K562 (cell line): ENCODE data around the gene CFAP20DC. TPM values are rescaled to one million over a fixed set of nuclear protein-coding genes. Genes with fewer than 3 reads are reported as not detected.

Experiments used
- ATAC-seq: fragments of 200-7000 bp; cut with Tn5 transposase; 3 replicates; pipeline ENCODE4 v1.9.1; 2020; ENCODE audit warnings: moderate library complexity
- BruUV-seq: library from RNA; stranded (reverse); fragments of 400-500 nt; replicated peaks from 2 replicates; lab custom pipeline; 2021; lab: Mats Ljungman, UMichigan
- CTCF ChIA-PET: fragments of 300-600 bp; formaldehyde crosslinking; extraction: SDS; loops from one replicate; lab custom pipeline; 2021; ENCODE audit warnings: low intra/inter-chr PET ratio; lab: Yijun Ruan, JAX
- POLR2A ChIA-PET: fragments of 300-600, 350-650 bp; sonication (Branson Sonifier 250); formaldehyde crosslinking; extraction: SDS; loops from one replicate; lab custom pipeline; 2021; ENCODE audit warnings: antibody characterized with exemption, inconsistent platforms; lab: Yijun Ruan, JAX
- DNase-seq, 4 experiments: peaks; one replicate each; pipeline versions ENCODE4 v3.0.0 to v3.0.0-alpha.2; 2011 to 2018; ENCODE audit warnings: low spot score in 3 of 4, mixed read lengths in 3 of 4; ENCODE audit errors: extremely low read depth in 1 of 4
- FAIRE-seq: peaks from 2 replicates; lab custom pipeline; 2011; peaks lifted over from hg19 to GRCh38; lab: Jason Lieb, UNC
- H2AFZ ChIP-seq: 2 replicates; pipeline ENCODE4 v1.6.0; 2011; ENCODE audit warnings: low read depth, low read length, control low read depth, inconsistent platforms
- H3K27ac ChIP-seq: fragments of 200-600 bp; 3 replicates; pipeline ENCODE4 v1.8.0; 2011; ENCODE audit warnings: low read depth, mild to moderate bottlenecking, control low read depth, inconsistent platforms, low read length, moderate library complexity, mixed read lengths; ENCODE audit errors: extremely low read depth
- H3K27me3 ChIP-seq, 2 experiments: fragments of 300-600 bp in 1 of 2; 2 replicates in 1 of 2; 3 replicates in 1 of 2; pipeline versions ENCODE4 v1.6.0 to v1.8.0; 2011; ENCODE audit warnings: inconsistent platforms in 2 of 2, low read length in 2 of 2, mild to moderate bottlenecking in 1 of 2, mixed read lengths in 1 of 2, moderate library complexity in 1 of 2; ENCODE audit not compliant: control insufficient read depth in 2 of 2, insufficient read depth in 2 of 2
- H3K36me3 ChIP-seq: fragments of 300-600 bp; 3 replicates; pipeline ENCODE4 v1.8.0; 2011; ENCODE audit warnings: mild to moderate bottlenecking, low read length, inconsistent platforms; ENCODE audit not compliant: control insufficient read depth, insufficient read depth
- H3K4me1 ChIP-seq, 2 experiments: fragments of 200-600 bp in 1 of 2; replicated peaks in 1 of 2; 2 replicates in 1 of 2; 3 replicates in 1 of 2; pipeline versions ENCODE4 v1.5.1 to v1.8.0; 2011; ENCODE audit warnings: inconsistent platforms in 2 of 2, low read length in 2 of 2, mild to moderate bottlenecking in 1 of 2, mixed read lengths in 1 of 2, moderate library complexity in 1 of 2; ENCODE audit not compliant: control insufficient read depth in 2 of 2, insufficient read depth in 2 of 2
- H3K4me2 ChIP-seq: 2 replicates; pipeline ENCODE4 v1.6.1; 2011; ENCODE audit warnings: low read length, control low read depth, inconsistent platforms, mixed read lengths; ENCODE audit not compliant: insufficient read depth
- H3K4me3 ChIP-seq: fragments of 200-600 bp; sonication (generic), shearing (Covaris generic); 2 replicates; pipeline ENCODE4 v1.5.1; 2016; ENCODE audit warnings: control low read depth, inconsistent platforms
- H3K79me2 ChIP-seq: fragments of 200-600 bp; 3 replicates; pipeline ENCODE4 v1.8.0; 2011; ENCODE audit warnings: low read length, inconsistent platforms; ENCODE audit not compliant: control insufficient read depth, insufficient read depth
- H3K9ac ChIP-seq, 2 experiments: 2 replicates each; pipeline versions ENCODE4 v1.6.0 to v1.6.1; 2011; ENCODE audit warnings: low read depth in 2 of 2, low read length in 2 of 2, control low read depth in 1 of 2, inconsistent platforms in 1 of 2, mild to moderate bottlenecking in 1 of 2, mixed read lengths in 1 of 2; ENCODE audit not compliant: insufficient read depth in 1 of 2
- H3K9me1 ChIP-seq: one replicate; pipeline ENCODE4 v1.6.0; 2011; ENCODE audit warnings: inconsistent platforms, mild to moderate bottlenecking, low read length, moderate library complexity; ENCODE audit not compliant: control insufficient read depth, insufficient read depth
- H3K9me3 ChIP-seq: replicated peaks from 2 replicates; pipeline ENCODE4 v1.5.1; 2011; ENCODE audit warnings: low read depth, low read length, inconsistent platforms; ENCODE audit not compliant: control insufficient read depth, insufficient read depth
- H4K20me1 ChIP-seq: replicated peaks from 2 replicates; pipeline ENCODE4 v1.6.1; 2011; ENCODE audit warnings: low read length, inconsistent platforms, mixed read lengths; ENCODE audit not compliant: control insufficient read depth, insufficient read depth
- C11orf30 ChIP-seq: fragments of 450-650 bp; IDR thresholded peaks from 2 replicates; pipeline ENCODE4 v1.6.1; 2016; ENCODE audit warnings: low read depth, mild to moderate bottlenecking
- KLF10 ChIP-seq: fragments of 250-450 bp; sonication (Bioruptor Pico); IDR thresholded peaks from 2 replicates; pipeline ENCODE4 v1.6.1; 2021; ENCODE audit warnings: matching md5 sums
- LEF1 ChIP-seq: fragments of 450-650 bp; IDR thresholded peaks from 2 replicates; pipeline ENCODE4 v1.6.1; 2016; ENCODE audit warnings: mild to moderate bottlenecking
- MAFK ChIP-seq: IDR thresholded peaks from 2 replicates; pipeline ENCODE4 v1.6.1; 2011; ENCODE audit warnings: low read length, improper control_type of control experiment
- PCBP1 ChIP-seq: fragments of 200-400 bp; formaldehyde crosslinking; IDR thresholded peaks from 2 replicates; pipeline ENCODE4 v1.6.1; 2018; ENCODE audit warnings: mild to moderate bottlenecking, low read depth, low read length; ENCODE audit not compliant: poor library complexity, severe bottlenecking
- POLR2G ChIP-seq: fragments of 200-400 bp; formaldehyde crosslinking; IDR thresholded peaks from 2 replicates; pipeline ENCODE4 v1.6.1; 2017; ENCODE audit warnings: low read depth, mild to moderate bottlenecking, antibody characterized with exemption, low read length, moderate library complexity
- STAG1 ChIP-seq: sonication (generic); formaldehyde crosslinking; IDR thresholded peaks from 2 replicates; pipeline ENCODE4 v1.5.0; 2020; ENCODE audit warnings: missing genetic modification reagents, borderline replicate concordance
- ZNF3 ChIP-seq: fragments of 250-450 bp; sonication (Bioruptor Pico); IDR thresholded peaks from 2 replicates; pipeline ENCODE4 v1.5.0; 2021; ENCODE audit warnings: mild to moderate bottlenecking, moderate library complexity
- ZNF316 ChIP-seq: fragments of 450-650 bp; IDR thresholded peaks from 2 replicates; pipeline ENCODE4 v1.6.1; 2016
- ZNF408 ChIP-seq: fragments of 250-450 bp; sonication (Bioruptor Pico); IDR thresholded peaks from 2 replicates; pipeline ENCODE4 v1.4.0; 2020; ENCODE audit warnings: low read depth, mild to moderate bottlenecking, moderate library complexity
- WGBS: fragments of 100-300 bp; shearing (Covaris generic); methylation state at CpG from one replicate; pipeline ENCODE4 v1.1.6; 2016; ENCODE audit warnings: low coverage, mixed read lengths; ENCODE audit not compliant: insufficient coverage; ENCODE audit errors: missing lambda C conversion rate; 5-methylcytosine and 5-hydroxymethylcytosine counted together
- in situ Hi-C: fragments of 300-500 bp; cut with MboI; formaldehyde crosslinking; loops from 4 replicates; pipeline ENCODE4 v1.15.0; 2018; ENCODE audit warnings: inconsistent platforms, mixed read lengths
- intact Hi-C: fragments of 100-400 bp; cut with micrococcal nuclease; formaldehyde crosslinking; loops from 2 replicates; pipeline ENCODE4 v1.14.2; 2022
- polyA plus RNA-seq, 8 experiments: library from polyadenylated mRNA; depleted of rRNA in 4 of 8; stranded (reverse) in 5 of 8; unstranded in 3 of 8; fragments of >200 nt; fragmentation: Nextera tagmentation in 2 of 8; fragmentation: Illumina TruSeq in 1 of 8; extraction: Ambion mirVana in 2 of 8; extraction: Trizol in 1 of 8; gene quantifications; 2 replicates each; pipeline versions ENCODE4 v1.2.1 to v1.2.3, GENCODE V29; 2011 to 2014; ENCODE audit warnings: inconsistent platforms in 1 of 8, missing spikeins in 1 of 8
- total RNA-seq, 7 experiments: library from RNA; depleted of rRNA in 6 of 7; stranded (reverse); fragments of >200 nt in 6 of 7; fragmentation: Illumina TruSeq in 2 of 7; extraction: Trizol in 2 of 7; gene quantifications; 2 replicates each; pipeline versions ENCODE4 v1.2.1 to v1.2.3, GENCODE V29; 2011 to 2021; ENCODE audit warnings: low replicate concordance in 1 of 7
- TF ChIP-seq, protein P1 (sequence below), 3 experiments: fragments of 200-800 bp in 1 of 3; fragments of 250-450 bp in 1 of 3; fragments of 450-650 bp in 1 of 3; sonication (Bioruptor Pico) in 1 of 3; sonication (Bioruptor generic) in 1 of 3; formaldehyde crosslinking in 1 of 3; IDR thresholded peaks; 2 replicates each; pipeline versions ENCODE4 v1.6.1 to v1.8.0; 2016 to 2022; ENCODE audit warnings: mild to moderate bottlenecking in 2 of 3, missing genetic modification characterization in 2 of 3, missing compliant biosample characterization in 1 of 3, moderate library complexity in 1 of 3
- TF ChIP-seq, protein P2 (sequence below): sonication (generic); formaldehyde crosslinking; IDR thresholded peaks from 2 replicates; pipeline ENCODE4 v1.8.0; 2022; ENCODE audit warnings: mild to moderate bottlenecking, missing genetic modification reagents
- TF ChIP-seq, protein P3 (sequence below): IDR thresholded peaks from 2 replicates; pipeline ENCODE4 v1.6.1; 2011; ENCODE audit warnings: borderline replicate concordance, low read depth, mild to moderate bottlenecking, moderate library complexity, low read length; ENCODE audit not compliant: insufficient read depth, poor library complexity, severe bottlenecking

Gene CFAP20DC
- total and polyA plus RNA-seq, 9 of the 15 experiments (the other 6 are each of a cell fraction or from before 2014, with no cell fraction given) = 1.6 to 5.9 (median 4.6) TPM

DNA sequence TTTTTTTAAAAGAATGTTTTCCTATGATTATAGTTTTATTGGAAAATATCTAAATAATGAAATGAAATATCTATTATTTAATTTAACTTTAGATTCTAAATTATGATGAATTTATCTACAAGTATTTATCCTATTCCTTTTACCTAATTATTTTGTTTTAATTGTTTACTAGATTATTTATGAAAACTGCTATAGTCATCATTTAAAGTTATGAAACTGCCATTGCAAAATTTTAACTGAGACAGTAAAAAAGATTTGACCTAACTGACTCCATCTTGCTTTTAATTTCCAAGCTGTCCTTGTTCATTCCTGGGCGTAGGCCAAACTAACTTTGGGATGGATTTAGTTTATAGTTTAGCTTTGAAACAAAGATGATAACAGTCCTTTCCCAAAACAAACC is 357.3 kb downstream of the CFAP20DC start:
- Histone ChIP-seq H3K27ac (no peak overlapping the region), H3K9me3 (no peaks in the 10 kb centered on the region), H3K27me3 (no peaks in the 10 kb centered on the region), H3K79me2 (no peaks in the 10 kb centered on the region), H3K9ac (no peak overlapping the region), H3K4me1 (no peaks in the 10 kb centered on the region), H4K20me1 (no peaks in the 10 kb centered on the region), H2AFZ (no peak overlapping the region), H3K4me2 (no peak overlapping the region), H3K9me1 (no peaks in the 10 kb centered on the region), H3K36me3 (no peaks in the 10 kb centered on the region), H3K4me3 (no peak overlapping the region)
- FAIRE-seq (no peak), ATAC-seq (no peak), DNase-seq (no peak)
- no TSS peak for BruUV-seq
- intact Hi-C loops (no loop called here), in situ Hi-C loops (no loop called here)
- ChIA-PET POLR2A (no interaction called here), CTCF (no interaction called here)
- WGBS = 25% methylated on average over 1 of the region's 1 CpG
- TF ChIP-seq, protein P1, sequence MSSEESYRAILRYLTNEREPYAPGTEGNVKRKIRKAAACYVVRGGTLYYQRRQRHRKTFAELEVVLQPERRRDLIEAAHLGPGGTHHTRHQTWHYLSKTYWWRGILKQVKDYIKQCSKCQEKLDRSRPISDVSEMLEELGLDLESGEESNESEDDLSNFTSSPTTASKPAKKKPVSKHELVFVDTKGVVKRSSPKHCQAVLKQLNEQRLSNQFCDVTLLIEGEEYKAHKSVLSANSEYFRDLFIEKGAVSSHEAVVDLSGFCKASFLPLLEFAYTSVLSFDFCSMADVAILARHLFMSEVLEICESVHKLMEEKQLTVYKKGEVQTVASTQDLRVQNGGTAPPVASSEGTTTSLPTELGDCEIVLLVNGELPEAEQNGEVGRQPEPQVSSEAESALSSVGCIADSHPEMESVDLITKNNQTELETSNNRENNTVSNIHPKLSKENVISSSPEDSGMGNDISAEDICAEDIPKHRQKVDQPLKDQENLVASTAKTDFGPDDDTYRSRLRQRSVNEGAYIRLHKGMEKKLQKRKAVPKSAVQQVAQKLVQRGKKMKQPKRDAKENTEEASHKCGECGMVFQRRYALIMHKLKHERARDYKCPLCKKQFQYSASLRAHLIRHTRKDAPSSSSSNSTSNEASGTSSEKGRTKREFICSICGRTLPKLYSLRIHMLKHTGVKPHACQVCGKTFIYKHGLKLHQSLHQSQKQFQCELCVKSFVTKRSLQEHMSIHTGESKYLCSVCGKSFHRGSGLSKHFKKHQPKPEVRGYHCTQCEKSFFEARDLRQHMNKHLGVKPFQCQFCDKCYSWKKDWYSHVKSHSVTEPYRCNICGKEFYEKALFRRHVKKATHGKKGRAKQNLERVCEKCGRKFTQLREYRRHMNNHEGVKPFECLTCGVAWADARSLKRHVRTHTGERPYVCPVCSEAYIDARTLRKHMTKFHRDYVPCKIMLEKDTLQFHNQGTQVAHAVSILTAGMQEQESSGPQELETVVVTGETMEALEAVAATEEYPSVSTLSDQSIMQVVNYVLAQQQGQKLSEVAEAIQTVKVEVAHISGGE (CRISPR knock-in tag; IDR thresholded peaks at IDR 0.05) = no peak
- TF ChIP-seq ZNF408 (CRISPR knock-in tag) (no peak), ZNF316 (peak; percentile 77), MAFK (peak; percentile 35; the same call in 1 of the 2 replicates), ZNF3 (no peak), KLF10 (CRISPR knock-in tag) (no peak), C11orf30 (peak; percentile 17; the same call in 1 of the 2 replicates), POLR2G (no peak), LEF1 (no peak), PCBP1 (no peak), STAG1 (CRISPR knock-in tag) (no peak)
- TF ChIP-seq, protein P2, sequence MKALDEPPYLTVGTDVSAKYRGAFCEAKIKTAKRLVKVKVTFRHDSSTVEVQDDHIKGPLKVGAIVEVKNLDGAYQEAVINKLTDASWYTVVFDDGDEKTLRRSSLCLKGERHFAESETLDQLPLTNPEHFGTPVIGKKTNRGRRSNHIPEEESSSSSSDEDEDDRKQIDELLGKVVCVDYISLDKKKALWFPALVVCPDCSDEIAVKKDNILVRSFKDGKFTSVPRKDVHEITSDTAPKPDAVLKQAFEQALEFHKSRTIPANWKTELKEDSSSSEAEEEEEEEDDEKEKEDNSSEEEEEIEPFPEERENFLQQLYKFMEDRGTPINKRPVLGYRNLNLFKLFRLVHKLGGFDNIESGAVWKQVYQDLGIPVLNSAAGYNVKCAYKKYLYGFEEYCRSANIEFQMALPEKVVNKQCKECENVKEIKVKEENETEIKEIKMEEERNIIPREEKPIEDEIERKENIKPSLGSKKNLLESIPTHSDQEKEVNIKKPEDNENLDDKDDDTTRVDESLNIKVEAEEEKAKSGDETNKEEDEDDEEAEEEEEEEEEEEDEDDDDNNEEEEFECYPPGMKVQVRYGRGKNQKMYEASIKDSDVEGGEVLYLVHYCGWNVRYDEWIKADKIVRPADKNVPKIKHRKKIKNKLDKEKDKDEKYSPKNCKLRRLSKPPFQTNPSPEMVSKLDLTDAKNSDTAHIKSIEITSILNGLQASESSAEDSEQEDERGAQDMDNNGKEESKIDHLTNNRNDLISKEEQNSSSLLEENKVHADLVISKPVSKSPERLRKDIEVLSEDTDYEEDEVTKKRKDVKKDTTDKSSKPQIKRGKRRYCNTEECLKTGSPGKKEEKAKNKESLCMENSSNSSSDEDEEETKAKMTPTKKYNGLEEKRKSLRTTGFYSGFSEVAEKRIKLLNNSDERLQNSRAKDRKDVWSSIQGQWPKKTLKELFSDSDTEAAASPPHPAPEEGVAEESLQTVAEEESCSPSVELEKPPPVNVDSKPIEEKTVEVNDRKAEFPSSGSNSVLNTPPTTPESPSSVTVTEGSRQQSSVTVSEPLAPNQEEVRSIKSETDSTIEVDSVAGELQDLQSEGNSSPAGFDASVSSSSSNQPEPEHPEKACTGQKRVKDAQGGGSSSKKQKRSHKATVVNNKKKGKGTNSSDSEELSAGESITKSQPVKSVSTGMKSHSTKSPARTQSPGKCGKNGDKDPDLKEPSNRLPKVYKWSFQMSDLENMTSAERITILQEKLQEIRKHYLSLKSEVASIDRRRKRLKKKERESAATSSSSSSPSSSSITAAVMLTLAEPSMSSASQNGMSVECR (CRISPR knock-in tag) = no peak
- TF ChIP-seq, protein P3, sequence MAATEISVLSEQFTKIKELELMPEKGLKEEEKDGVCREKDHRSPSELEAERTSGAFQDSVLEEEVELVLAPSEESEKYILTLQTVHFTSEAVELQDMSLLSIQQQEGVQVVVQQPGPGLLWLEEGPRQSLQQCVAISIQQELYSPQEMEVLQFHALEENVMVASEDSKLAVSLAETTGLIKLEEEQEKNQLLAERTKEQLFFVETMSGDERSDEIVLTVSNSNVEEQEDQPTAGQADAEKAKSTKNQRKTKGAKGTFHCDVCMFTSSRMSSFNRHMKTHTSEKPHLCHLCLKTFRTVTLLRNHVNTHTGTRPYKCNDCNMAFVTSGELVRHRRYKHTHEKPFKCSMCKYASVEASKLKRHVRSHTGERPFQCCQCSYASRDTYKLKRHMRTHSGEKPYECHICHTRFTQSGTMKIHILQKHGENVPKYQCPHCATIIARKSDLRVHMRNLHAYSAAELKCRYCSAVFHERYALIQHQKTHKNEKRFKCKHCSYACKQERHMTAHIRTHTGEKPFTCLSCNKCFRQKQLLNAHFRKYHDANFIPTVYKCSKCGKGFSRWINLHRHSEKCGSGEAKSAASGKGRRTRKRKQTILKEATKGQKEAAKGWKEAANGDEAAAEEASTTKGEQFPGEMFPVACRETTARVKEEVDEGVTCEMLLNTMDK = no peak
